ENCODE data around the gene BIK. TPM values are rescaled to one million over a fixed set of nuclear protein-coding genes. Genes with fewer than 3 reads are reported as not detected.

Gene BIK
- polyA plus RNA-seq, 1 of the 3 experiments (the other 2 are of a cell fraction): 0.66 TPM

Other genes starting within 250 kb of the BIK start
- gene PACSIN2, start 95.6 kb upstream of the BIK start, polyA plus RNA-seq (2012; rRNA removed): 60.5 and 63.1 TPM in 2 replicates
- 14.0 and 14.3 TPM in 2 replicates for gene TTLL1, start 21.4 kb upstream of the BIK start, polyA plus RNA-seq (2012; rRNA removed)
- gene MCAT, start 32.6 kb downstream of the BIK start, polyA plus RNA-seq (2012; rRNA removed): 12.0 and 13.1 TPM in 2 replicates
- 156 and 158 TPM in 2 replicates for gene TSPO, start 40.8 kb downstream of the BIK start, polyA plus RNA-seq (2012; rRNA removed)
- 9.3 and 11.5 TPM in 2 replicates for gene TTLL12, start 76.4 kb downstream of the BIK start, polyA plus RNA-seq (2012; rRNA removed)
- 0.06 and 0.56 TPM in 2 replicates for gene SCUBE1, start 232.6 kb downstream of the BIK start, polyA plus RNA-seq (2012; rRNA removed)